Cortex of kidney (tissue), 1 donor: ENCODE results near the gene HOXC13.

Experiments
- DNase-seq: peaks from one replicate; lab custom pipeline; 2025; lab: John Stamatoyannopoulos, UW

HOXC13 gene

GRCh38 chr12:53939141-53940108 is 794 bp downstream of the HOXC13 start:
- DNase-seq, result no peak

GRCh38 chr12:53940443-53941014 is 1.9 kb downstream of the HOXC13 start:
- no peak for DNase-seq

- no peak for DNase-seq
These were observed 2.6 kb downstream of the HOXC13 start for GRCh38 chr12:53941187-53941586.

GRCh38 chr12:53941750-53942149 is 3.1 kb downstream of the HOXC13 start:
- no peak for DNase-seq

GRCh38 chr12:53942467-53942997 is 3.9 kb downstream of the HOXC13 start:
- no peak for DNase-seq

GRCh38 chr12:53944209-53944608 is 5.6 kb downstream of the HOXC13 start:
- no peak for DNase-seq

GRCh38 chr12:53944907-53945847 is 6.5 kb downstream of the HOXC13 start:
- DNase-seq, result no peak

- no peak for DNase-seq
These were observed 9.1 kb downstream of the HOXC13 start for GRCh38 chr12:53947743-53948142.

GRCh38 chr12:53948650-53949593 is 10.3 kb downstream of the HOXC13 start:
- DNase-seq, result no peak

GRCh38 chr12:53949631-53950436 is 11.2 kb downstream of the HOXC13 start:
- DNase-seq, result no peak

- DNase-seq, result no peak
These were observed 11.8 kb downstream of the HOXC13 start for GRCh38 chr12:53950437-53950773.

GRCh38 chr12:53950789-53951576 is 12.4 kb downstream of the HOXC13 start:
- DNase-seq, result no peak

- DNase-seq, result no peak
These were observed 13.1 kb downstream of the HOXC13 start for GRCh38 chr12:53951577-53952334.

GRCh38 chr12:53952335-53952694 is 13.7 kb downstream of the HOXC13 start:
- no peak for DNase-seq

- DNase-seq, result no peak
These were observed 14.5 kb downstream of the HOXC13 start for GRCh38 chr12:53952871-53953734.

GRCh38 chr12:53953831-53954693 is 15.4 kb downstream of the HOXC13 start:
- DNase-seq, result no peak

GRCh38 chr12:53954694-53955035 is 16.0 kb downstream of the HOXC13 start, which contains the start of gene HOXC12:
HOXC12 (plus strand) TSS chr12:53954903; CDS start chr12:53954930, 27 bp downstream.
- DNase-seq, result no peak
